22Rv1 (cell line): ENCODE data around the gene DKKL1.

Experiments
- H3K27ac ChIP-seq: fragments of 450-650 bp; 2 replicates; pipeline ENCODE4 v1.5.1; 2017
- CTCF ChIP-seq: fragments of 450-650 bp; IDR thresholded peaks from 2 replicates; pipeline ENCODE4 v1.5.1; 2017; ENCODE audit warnings: mild to moderate bottlenecking
- ZFX ChIP-seq: fragments of 450-650 bp; IDR thresholded peaks from 2 replicates; pipeline ENCODE4 v1.6.1; 2017; ENCODE audit warnings: antibody characterized with exemption, borderline replicate concordance

Gene DKKL1

GRCh38 chr19:49347835-49348234 is 15.8 kb upstream of the DKKL1 start:
- H3K27ac ChIP-seq: no peak overlapping the region
- no peak for TF ChIP-seq CTCF
- no peak for TF ChIP-seq ZFX

- no peak for TF ChIP-seq ZFX
- TF ChIP-seq CTCF: no peak
- H3K27ac ChIP-seq: no peak overlapping the region
Observed at GRCh38 chr19:49348305-49349189, 15.1 kb upstream of the DKKL1 start.

- TF ChIP-seq ZFX (no peak), CTCF (no peak)
- H3K27ac ChIP-seq: 0 out of 2 replicates have a peak overlapping the region, but pooled peaks have one; percentile 8
Observed at GRCh38 chr19:49349567-49349966, 14.1 kb upstream of the DKKL1 start.

- no peak for TF ChIP-seq CTCF
- no peak for TF ChIP-seq ZFX
- no peak overlapping the region for H3K27ac ChIP-seq
Observed at GRCh38 chr19:49355909-49356353, 7.7 kb upstream of the DKKL1 start.

GRCh38 chr19:49356382-49356781 is 7.3 kb upstream of the DKKL1 start:
- no peak overlapping the region for H3K27ac ChIP-seq
- TF ChIP-seq ZFX (no peak), CTCF (no peak)

- H3K27ac ChIP-seq: no peak overlapping the region
- no peak for TF ChIP-seq ZFX
- TF ChIP-seq CTCF: no peak
Observed at GRCh38 chr19:49357186-49357585, 6.5 kb upstream of the DKKL1 start.

GRCh38 chr19:49359851-49360820 is 3.5 kb upstream of the DKKL1 start:
- peak overlapping the region; percentile 88 for H3K27ac ChIP-seq
- no peak for TF ChIP-seq CTCF
